Activated T-cell treated with anti-CD3 and anti-CD28 coated beads, Interleukin-2, amount 50 U/mL, for 48 hours (primary cell): ENCODE results near the gene ATXN7L3.
A peak's percentile ranks its signal among the peaks of the same experiment; 100 is the strongest.

Source experiments
- DNase-seq, 2 experiments: peaks; one replicate each; pipeline ENCODE4 v3.0.0-alpha.2; 2020

The ATXN7L3 gene

GRCh38 chr17:44218344-44219107, 18.8 kb upstream of the ATXN7L3 start:
- DNase-seq, result peak; percentile 89 to 92

GRCh38 chr17:44217738-44218343, 18.2 kb upstream of the ATXN7L3 start:
- DNase-seq, result no peak

GRCh38 chr17:44216694-44217093, 17.0 kb upstream of the ATXN7L3 start:
- DNase-seq, result peak in 1 of 2 experiments; percentile 53

- no peak for DNase-seq
Observed at GRCh38 chr17:44216173-44216572, 16.5 kb upstream of the ATXN7L3 start.

- no peak for DNase-seq
Observed at GRCh38 chr17:44214896-44215295, 15.2 kb upstream of the ATXN7L3 start.

- DNase-seq, result no peak
Observed at GRCh38 chr17:44214230-44214494, 14.5 kb upstream of the ATXN7L3 start.

- DNase-seq, result no peak
Observed at GRCh38 chr17:44213403-44214229, 13.9 kb upstream of the ATXN7L3 start.

- no peak for DNase-seq
Observed at GRCh38 chr17:44212507-44213402, 13.1 kb upstream of the ATXN7L3 start.

- DNase-seq, result no peak
Observed at GRCh38 chr17:44211281-44212265, 11.9 kb upstream of the ATXN7L3 start.

GRCh38 chr17:44210342-44211192, 10.9 kb upstream of the ATXN7L3 start:
- DNase-seq, result peak; percentile 91 to 97

- peak; percentile 68 to 77 for DNase-seq
Observed at GRCh38 chr17:44209786-44210341, 10.2 kb upstream of the ATXN7L3 start.

GRCh38 chr17:44207743-44208142, 8.1 kb upstream of the ATXN7L3 start:
- DNase-seq, result no peak

GRCh38 chr17:44207319-44207718, 7.6 kb upstream of the ATXN7L3 start:
- no peak for DNase-seq

GRCh38 chr17:44206825-44207155, 7.1 kb upstream of the ATXN7L3 start:
- DNase-seq, result no peak

- DNase-seq, result no peak
Observed at GRCh38 chr17:44205962-44206824, 6.5 kb upstream of the ATXN7L3 start.

GRCh38 chr17:44204441-44204882, 4.8 kb upstream of the ATXN7L3 start:
- DNase-seq, result no peak

GRCh38 chr17:44203731-44204440, 4.2 kb upstream of the ATXN7L3 start:
- peak; percentile 73 to 75 for DNase-seq

- DNase-seq, result no peak
Observed at GRCh38 chr17:44202756-44203155, 3.1 kb upstream of the ATXN7L3 start.
